Stimulated activated CD8-positive, alpha-beta memory T cell treated with anti-CD3 and anti-CD28 coated beads, Interleukin-4, amount 100 ng/mL, for 24 hours (primary cell): ENCODE results near the gene STBD1.
"Not testable (repeated sequence)": the region's sequence is repeated elsewhere in the genome, so short reads cannot be mapped to it uniquely, and the experiment has no call there.

Experiments used
- DNase-seq: peaks from one replicate; pipeline ENCODE4 v3.0.0-alpha.2; 2020; ENCODE audit warnings: low read depth

Gene STBD1

GRCh38 chr4:76283900-76284299 is 22.6 kb upstream of the STBD1 start:
- DNase-seq = no peak

- not testable (repeated sequence) for DNase-seq
Measured at GRCh38 chr4:76287811-76288210, 18.7 kb upstream of the STBD1 start.

- no peak for DNase-seq
Measured at GRCh38 chr4:76292730-76293129, 13.8 kb upstream of the STBD1 start.

- no peak for DNase-seq
Measured at GRCh38 chr4:76293772-76294171, 12.8 kb upstream of the STBD1 start.

GRCh38 chr4:76296286-76296820 is 10.2 kb upstream of the STBD1 start:
- DNase-seq = no peak

GRCh38 chr4:76298227-76298626 is 8.3 kb upstream of the STBD1 start:
- DNase-seq = no peak

GRCh38 chr4:76300012-76300411 is 6.5 kb upstream of the STBD1 start:
- no peak for DNase-seq

- no peak for DNase-seq
Measured at GRCh38 chr4:76301068-76301774, 5.3 kb upstream of the STBD1 start.

- no peak for DNase-seq
Measured at GRCh38 chr4:76301775-76302162, 4.8 kb upstream of the STBD1 start.

- DNase-seq = no peak
Measured at GRCh38 chr4:76302826-76303438, 3.6 kb upstream of the STBD1 start.

GRCh38 chr4:76305033-76305687 is 1.4 kb upstream of the STBD1 start:
- DNase-seq = no peak

- no peak for DNase-seq
Measured at GRCh38 chr4:76306882-76307659, 538 bp downstream of the STBD1 start.

- no peak for DNase-seq
Measured at GRCh38 chr4:76307660-76308014, 1.1 kb downstream of the STBD1 start.

- no peak for DNase-seq
Measured at GRCh38 chr4:76308548-76308947, 2.0 kb downstream of the STBD1 start.

- no peak for DNase-seq
Measured at GRCh38 chr4:76309939-76310550, 3.5 kb downstream of the STBD1 start.

- DNase-seq = no peak
Measured at GRCh38 chr4:76310683-76311082, 4.2 kb downstream of the STBD1 start.

GRCh38 chr4:76311896-76312331 is 5.4 kb downstream of the STBD1 start:
- no peak for DNase-seq

GRCh38 chr4:76312457-76312856 is 5.9 kb downstream of the STBD1 start:
- no peak for DNase-seq

GRCh38 chr4:76313547-76313946 is 7.0 kb downstream of the STBD1 start:
- no peak for DNase-seq

- no peak for DNase-seq
Measured at GRCh38 chr4:76315267-76315918, 8.9 kb downstream of the STBD1 start.

GRCh38 chr4:76316131-76316530 is 9.6 kb downstream of the STBD1 start:
- no peak for DNase-seq
